ENCODE measurements around the gene PHACTR4.

- TF ChIP-seq CTCF (IDR thresholded peaks at IDR 0.05) (no peak), POLR2A (IDR thresholded peaks at IDR 0.05) (no peak)
These were observed 47.9 kb downstream of the PHACTR4 start for GRCh38 chr1:28417441-28417922.
